OCI-LY7 (cell line): ENCODE data around the gene LGI2. TPM values are rescaled to one million over a fixed set of nuclear protein-coding genes. Genes with fewer than 3 reads are reported as not detected.
"Not testable (repeated sequence)": the region's sequence is repeated elsewhere in the genome, so short reads cannot be mapped to it uniquely, and the experiment has no call there.

Experiments used
- BruUV-seq: library from RNA; stranded (reverse); fragments of 400-500 nt; replicated peaks from 2 replicates; lab custom pipeline; 2021; lab: Mats Ljungman, UMichigan
- CTCF ChIA-PET: fragments of 300-600 bp; sonication (Branson Sonifier 250); formaldehyde crosslinking; loops from one replicate; lab custom pipeline; 2022; ENCODE audit warnings: antibody characterized with exemption; ENCODE audit not compliant: unreplicated experiment; lab: Charles Lee
- POLR2A ChIA-PET: fragments of 300-600 bp; sonication (Branson Sonifier 250); formaldehyde crosslinking; loops from one replicate; lab custom pipeline; 2022; ENCODE audit warnings: antibody characterized with exemption; lab: Charles Lee
- DNase-seq: peaks from one replicate; pipeline ENCODE4 v3.0.0-alpha.2; 2015; ENCODE audit warnings: low spot score
- H2AFZ ChIP-seq: fragments of 200-600 bp; sonication (generic), shearing (Covaris generic); 2 replicates; pipeline ENCODE4 v1.6.1; 2014; ENCODE audit warnings: mild to moderate bottlenecking, antibody characterized with exemption, low read length, moderate library complexity
- H3K27ac ChIP-seq: fragments of 200-600 bp; sonication (generic); 2 replicates; pipeline ENCODE4 v1.5.1; 2014; ENCODE audit warnings: mixed run types, low read depth, mild to moderate bottlenecking, moderate library complexity, low read length, inconsistent platforms; ENCODE audit not compliant: poor library complexity, severe bottlenecking
- H3K36me3 ChIP-seq: fragments of 200-600 bp; sonication (generic); 2 replicates; pipeline ENCODE4 v1.6.1; 2014; ENCODE audit warnings: mild to moderate bottlenecking, antibody characterized with exemption, low read length, moderate library complexity, mixed read lengths; ENCODE audit not compliant: insufficient read depth
- H3K4me1 ChIP-seq: fragments of 200-600 bp; sonication (generic); 2 replicates; pipeline ENCODE4 v1.5.1; 2014; ENCODE audit warnings: mild to moderate bottlenecking, low read length; ENCODE audit not compliant: insufficient read depth, poor library complexity, severe bottlenecking
- H3K4me2 ChIP-seq: fragments of 200-600 bp; sonication (generic); 2 replicates; pipeline ENCODE4 v1.6.1; 2014; ENCODE audit warnings: mild to moderate bottlenecking, low read length
- H3K4me3 ChIP-seq: fragments of 200-600 bp; sonication (generic); 2 replicates; pipeline ENCODE4 v1.5.1; 2014; ENCODE audit warnings: mild to moderate bottlenecking, low read depth, low read length; ENCODE audit not compliant: poor library complexity, severe bottlenecking
- H3K79me2 ChIP-seq: fragments of 200-600 bp; sonication (generic); 2 replicates; pipeline ENCODE4 v1.6.1; 2016; ENCODE audit warnings: low read depth, mild to moderate bottlenecking, low read length, moderate library complexity, mixed read lengths; ENCODE audit not compliant: insufficient read depth
- H3K9me2 ChIP-seq: fragments of 200-600 bp; sonication (generic); 2 replicates; pipeline ENCODE4 v1.6.1; 2016; ENCODE audit warnings: mild to moderate bottlenecking, low read length, mixed read lengths; ENCODE audit not compliant: insufficient read depth
- H3K9me3 ChIP-seq: fragments of 200-600 bp; sonication (generic); 2 replicates; pipeline ENCODE4 v1.6.1; 2014; ENCODE audit warnings: mild to moderate bottlenecking, mixed run types, low read length, mixed read lengths
- H4K20me1 ChIP-seq: fragments of 200-600 bp; sonication (generic); 2 replicates; pipeline ENCODE4 v1.6.1; 2014; ENCODE audit warnings: mild to moderate bottlenecking, antibody characterized with exemption, low read length, moderate library complexity, mixed read lengths; ENCODE audit not compliant: insufficient read depth
- CTCF ChIP-seq: fragments of 200-600 bp; sonication (generic); conservative IDR thresholded peaks from 2 replicates; pipeline ENCODE4 v1.5.1; 2014; ENCODE audit warnings: mild to moderate bottlenecking, antibody characterized with exemption, low read length, moderate library complexity, mixed read lengths
- EZH2phosphoT487 ChIP-seq: fragments of 200-600 bp; sonication (generic); IDR thresholded peaks from 2 replicates; pipeline ENCODE4 v1.6.1; 2018; ENCODE audit warnings: low read depth, borderline replicate concordance, mild to moderate bottlenecking, mixed run types, antibody characterized with exemption, low read length, moderate library complexity, mixed read lengths
- intact Hi-C: fragments of 100-400 bp; cut with micrococcal nuclease; formaldehyde crosslinking; loops from one replicate; pipeline ENCODE4 v1.10.0; 2022; ENCODE audit not compliant: unreplicated experiment
- total RNA-seq, 2 experiments: library from RNA; depleted of rRNA in 1 of 2; stranded (reverse); fragments of >200 nt in 1 of 2; shearing (Covaris generic) in 1 of 2; gene quantifications; 2 replicates each; pipeline ENCODE4 v1.2.3, GENCODE V29; 2014 to 2022

LGI2 gene
- total RNA-seq, 2 experiments from 2014 or later = not detected

- H3K9me3 ChIP-seq = no peaks in the 10 kb centered on the region
- no peaks in the 10 kb centered on the region for H3K79me2 ChIP-seq
- ChIA-PET CTCF (no interaction called here), POLR2A (interaction anchor here (0.6 kb wide), 1 partner anchor 26 kb away, joined by 3 read pairs; no protein-coding TSS in a partner anchor)
- H3K36me3 ChIP-seq = no peaks in the 10 kb centered on the region
- no TSS peak for BruUV-seq
- DNase-seq = no peak
- H3K4me3 ChIP-seq = no peak overlapping the region
- H4K20me1 ChIP-seq = no peaks in the 10 kb centered on the region
- TF ChIP-seq CTCF (no peak), EZH2phosphoT487 (no peak)
- no peaks in the 10 kb centered on the region for H3K4me1 ChIP-seq
- H3K4me2 ChIP-seq = no peak overlapping the region
- intact Hi-C loops = no loop called here
- H2AFZ ChIP-seq = no peak overlapping the region
- H3K9me2 ChIP-seq = no peaks in the 10 kb centered on the region
- no peak overlapping the region for H3K27ac ChIP-seq
Measured at GRCh38 chr4:25065932-25066590, 35.3 kb upstream of the LGI2 start.

DNA sequence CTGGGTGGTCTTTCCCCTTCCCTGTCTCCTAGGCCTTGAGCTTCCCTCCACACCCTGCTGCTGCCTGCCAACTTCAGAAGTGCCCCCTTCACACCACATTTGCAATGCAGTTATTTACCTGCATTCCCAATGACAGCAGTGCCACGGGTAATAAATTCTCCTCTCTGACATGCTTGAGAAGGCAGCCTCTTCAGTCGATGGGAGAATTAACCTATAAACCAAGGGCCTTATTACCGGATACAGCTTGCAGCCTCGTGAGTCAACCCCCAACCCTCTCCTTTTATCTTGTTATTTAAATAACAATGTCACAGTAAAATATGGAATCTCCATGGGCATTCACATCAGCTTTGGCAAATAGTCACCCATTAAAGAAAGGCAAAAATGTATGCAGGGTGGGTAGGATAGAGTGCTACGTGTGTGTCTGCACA lies 34.7 kb upstream of the LGI2 start:
- CTCF ChIA-PET = no interaction called here
- no peaks in the 10 kb centered on the region for H3K9me3 ChIP-seq

DNA sequence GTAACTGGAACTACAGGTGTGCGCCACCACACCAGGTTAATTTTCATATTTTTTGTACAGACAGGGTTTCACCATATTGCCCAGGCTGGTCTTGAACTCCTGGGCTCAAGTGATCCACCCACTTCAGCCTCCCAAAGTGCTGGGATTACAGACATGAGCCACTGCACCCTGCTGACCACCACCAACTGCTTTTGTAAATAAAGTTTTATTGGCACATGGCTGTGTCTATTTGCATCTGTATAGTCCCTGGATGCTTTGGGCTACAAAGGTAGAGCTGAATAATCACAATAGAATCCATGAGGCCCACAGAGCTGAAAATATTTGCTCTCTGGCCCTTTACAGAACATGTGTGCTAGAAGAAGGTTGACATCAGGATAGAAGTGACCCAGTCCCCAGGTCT lies 33.7 kb upstream of the LGI2 start:
- H3K4me2 ChIP-seq, H3K27ac ChIP-seq, H4K20me1 ChIP-seq, H3K9me3 ChIP-seq, intact Hi-C loops, H3K36me3 ChIP-seq, DNase-seq, CTCF ChIA-PET, H3K79me2 ChIP-seq, H2AFZ ChIP-seq, BruUV-seq, H3K9me2 ChIP-seq, H3K4me3 ChIP-seq, H3K4me1 ChIP-seq: not testable (repeated sequence)
- POLR2A ChIA-PET = interaction anchor here (1.1 kb wide), 1 partner anchor 16 kb away, joined by 3 read pairs; no protein-coding TSS in a partner anchor

More for the DNA sequence above, 34.7 kb upstream of the LGI2 start:
- TF ChIP-seq EZH2phosphoT487 = no peak
- no peak for TF ChIP-seq CTCF
- no peaks in the 10 kb centered on the region for H4K20me1 ChIP-seq
- POLR2A ChIA-PET = interaction anchor here (1.1 kb wide), 1 partner anchor 15 kb away, joined by 3 read pairs; no protein-coding TSS in a partner anchor
- no peaks in the 10 kb centered on the region for H3K79me2 ChIP-seq
- no peaks in the 10 kb centered on the region for H3K4me1 ChIP-seq
- no peaks in the 10 kb centered on the region for H3K36me3 ChIP-seq
- H2AFZ ChIP-seq = no peak overlapping the region
- H3K4me2 ChIP-seq = no peak overlapping the region
- no peak overlapping the region for H3K27ac ChIP-seq
- intact Hi-C loops = no loop called here
- no TSS peak for BruUV-seq
- no peak for DNase-seq
- H3K4me3 ChIP-seq = no peak overlapping the region
- no peaks in the 10 kb centered on the region for H3K9me2 ChIP-seq
